H1 (cell line): ENCODE data around the gene CMSS1.

Source experiments
- CBX5 ChIP-seq: fragments of 300-800, 300-1000 bp; sonication (generic); IDR thresholded peaks from 2 replicates; pipeline ENCODE4 v1.7.1; 2016; ENCODE audit warnings: antibody characterized with exemption, low read length, low read depth
- CTCF ChIP-seq, 3 experiments: IDR thresholded peaks; 1 replicate in 2 of 3; 2 replicates in 1 of 3; pipeline versions ENCODE4 v1.5.1 to v1.6.1; 2011; ENCODE audit warnings: low read length in 3 of 3, mild to moderate bottlenecking in 3 of 3, inconsistent platforms in 2 of 3, low read depth in 1 of 3, moderate library complexity in 1 of 3; ENCODE audit not compliant: insufficient read depth in 1 of 3; ENCODE audit errors: control extremely low read depth in 1 of 3
- EZH2 ChIP-seq: fragments of 200-600 bp; sonication (generic); IDR thresholded peaks from 2 replicates; pipeline ENCODE4 v1.7.1; 2012; ENCODE audit warnings: low read depth, mild to moderate bottlenecking, moderate library complexity, low read length, inconsistent platforms; ENCODE audit not compliant: severe bottlenecking
- GABPA ChIP-seq: IDR thresholded peaks from 2 replicates; pipeline ENCODE4 v1.6.1; 2011; ENCODE audit warnings: mild to moderate bottlenecking, low read length, moderate library complexity, borderline replicate concordance; ENCODE audit not compliant: insufficient read depth
- HDAC2 ChIP-seq, 2 experiments: fragments of 300-600 bp in 1 of 2; sonication (generic) in 1 of 2; IDR thresholded peaks; 2 replicates each; pipeline ENCODE4 v1.6.1; 2011 to 2012; ENCODE audit warnings: low read depth in 2 of 2, low read length in 2 of 2, mild to moderate bottlenecking in 2 of 2, moderate library complexity in 2 of 2, borderline replicate concordance in 1 of 2, inconsistent platforms in 1 of 2
- JUND ChIP-seq: IDR thresholded peaks from 2 replicates; pipeline ENCODE4 v1.6.1; 2011; ENCODE audit warnings: mild to moderate bottlenecking, improper control_type of control experiment, low read length
- POLR2A ChIP-seq, 2 experiments: IDR thresholded peaks; 1 replicate in 1 of 2; 2 replicates in 1 of 2; pipeline ENCODE4 v1.6.1; 2011; ENCODE audit warnings: low read depth in 2 of 2, low read length in 2 of 2, mild to moderate bottlenecking in 2 of 2; ENCODE audit errors: control extremely low read depth in 1 of 2
- POLR2AphosphoS5 ChIP-seq: IDR thresholded peaks from 2 replicates; pipeline ENCODE4 v1.6.1; 2011; ENCODE audit warnings: low read depth, low read length
- RNF2 ChIP-seq: fragments of 200-900, 300-1000 bp; sonication (generic); IDR thresholded peaks from 2 replicates; pipeline ENCODE4 v1.7.1; 2016; ENCODE audit warnings: borderline replicate concordance, low read depth, mild to moderate bottlenecking, antibody characterized with exemption, low read length; ENCODE audit not compliant: poor library complexity, severe bottlenecking; ENCODE audit errors: missing control alignments
- SAP30 ChIP-seq: fragments of 300-600 bp; sonication (generic); IDR thresholded peaks from 2 replicates; pipeline ENCODE4 v1.7.1; 2012; ENCODE audit warnings: low read length, moderate library complexity, mild to moderate bottlenecking, inconsistent platforms; ENCODE audit not compliant: insufficient read depth, insufficient replicate concordance
- SP1 ChIP-seq: IDR thresholded peaks from 2 replicates; pipeline ENCODE4 v1.6.1; 2011; ENCODE audit warnings: low read depth, low read length
- TAF1 ChIP-seq: IDR thresholded peaks from 2 replicates; pipeline ENCODE4 v1.6.1; 2011; ENCODE audit warnings: mild to moderate bottlenecking, low read depth, low read length
- TF ChIP-seq, protein P1 (sequence below): IDR thresholded peaks from 2 replicates; pipeline ENCODE4 v1.6.1; 2012; ENCODE audit warnings: low read length, inconsistent platforms

GRCh38 chr3:100184948-100185570, 367.4 kb downstream of the CMSS1 start:
- TF ChIP-seq SP1, result no peak
- no peak for TF ChIP-seq SAP30
- no peak for TF ChIP-seq CTCF (IDR thresholded peaks at IDR 0.05; ENCODE audit: control extremely low read depth in 1 of 3, insufficient read depth in 1 of 3, low read depth in 1 of 3, low read length in 3 of 3)
- TF ChIP-seq POLR2A (IDR thresholded peaks at IDR 0.05; ENCODE audit: control extremely low read depth in 1 of 2, low read depth in 2 of 2, low read length in 2 of 2), result no peak
- no peak for TF ChIP-seq EZH2
- TF ChIP-seq, protein P1, sequence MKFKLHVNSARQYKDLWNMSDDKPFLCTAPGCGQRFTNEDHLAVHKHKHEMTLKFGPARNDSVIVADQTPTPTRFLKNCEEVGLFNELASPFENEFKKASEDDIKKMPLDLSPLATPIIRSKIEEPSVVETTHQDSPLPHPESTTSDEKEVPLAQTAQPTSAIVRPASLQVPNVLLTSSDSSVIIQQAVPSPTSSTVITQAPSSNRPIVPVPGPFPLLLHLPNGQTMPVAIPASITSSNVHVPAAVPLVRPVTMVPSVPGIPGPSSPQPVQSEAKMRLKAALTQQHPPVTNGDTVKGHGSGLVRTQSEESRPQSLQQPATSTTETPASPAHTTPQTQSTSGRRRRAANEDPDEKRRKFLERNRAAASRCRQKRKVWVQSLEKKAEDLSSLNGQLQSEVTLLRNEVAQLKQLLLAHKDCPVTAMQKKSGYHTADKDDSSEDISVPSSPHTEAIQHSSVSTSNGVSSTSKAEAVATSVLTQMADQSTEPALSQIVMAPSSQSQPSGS, result no peak
- TF ChIP-seq HDAC2 (IDR thresholded peaks at IDR 0.05; ENCODE audit: borderline replicate concordance in 1 of 2, low read depth in 2 of 2, low read length in 2 of 2), result no peak
- TF ChIP-seq JUND, result no peak
- no peak for TF ChIP-seq CBX5
- TF ChIP-seq TAF1, result no peak
- no peak for TF ChIP-seq GABPA
- no peak for TF ChIP-seq POLR2AphosphoS5
- no peak for TF ChIP-seq RNF2
